Kidney epithelial cell (primary cell): Measurements from ENCODE around the gene SNRPN. TPM values are rescaled to one million over a fixed set of nuclear protein-coding genes. Genes with fewer than 3 reads are reported as not detected.
"Not testable (repeated sequence)": the region's sequence is repeated elsewhere in the genome, so short reads cannot be mapped to it uniquely, and the experiment has no call there.

ENCODE experiments used
- DNase-seq: peaks from one replicate; pipeline ENCODE4 v3.0.0-alpha.2; 2010; ENCODE audit warnings: low read depth
- H3K27me3 ChIP-seq: 2 replicates; pipeline ENCODE4 v1.6.0; 2011; ENCODE audit warnings: low read length; ENCODE audit not compliant: control insufficient read depth, insufficient read depth
- H3K36me3 ChIP-seq: 2 replicates; pipeline ENCODE4 v1.5.1; 2011; ENCODE audit warnings: low read length; ENCODE audit not compliant: control insufficient read depth, insufficient read depth
- H3K4me3 ChIP-seq: 2 replicates; pipeline ENCODE4 v1.5.1; 2011; ENCODE audit warnings: low read depth, mild to moderate bottlenecking, control low read depth, low read length
- CTCF ChIP-seq: IDR thresholded peaks from 2 replicates; pipeline ENCODE4 v1.5.1; 2011; ENCODE audit warnings: mild to moderate bottlenecking, moderate library complexity, low read length, control low read depth, inconsistent platforms; ENCODE audit not compliant: insufficient read depth, poor library complexity, severe bottlenecking
- total RNA-seq: library from RNA; depleted of rRNA; stranded (reverse); fragments of >200 nt; gene quantifications from 2 replicates; pipeline ENCODE4 v1.2.3, GENCODE V29; 2015

Gene SNRPN
- total RNA-seq = 201 and 206 TPM in 2 replicates

- no peaks in the 10 kb centered on the region for H3K36me3 ChIP-seq
- no peaks in the 10 kb centered on the region for H3K27me3 ChIP-seq
- TF ChIP-seq CTCF = no peak
- no peak for DNase-seq
- peak within 1 kb of the TSS; percentile 72 for H3K4me3 ChIP-seq
Measured at GRCh38 chr15:24954783-24955530, at the start of gene SNRPN, which contains the start of gene SNURF. TSS of gene SNRPN (plus strand) at chr15:24954987. CDS start at chr15:24974454, 19,467 bp downstream. TSS of gene SNURF (plus strand) at chr15:24954987. CDS start at chr15:24955049, 62 bp downstream.

GRCh38 chr15:24916305-24917009 lies 38.3 kb upstream of the SNRPN start:
- DNase-seq = no peak
- no peak for TF ChIP-seq CTCF
- H3K27me3 ChIP-seq = no peaks in the 10 kb centered on the region
- H3K36me3 ChIP-seq = no peaks in the 10 kb centered on the region
- H3K4me3 ChIP-seq = no peak overlapping the region

- Histone ChIP-seq H3K36me3 (no peaks in the 10 kb centered on the region), H3K27me3 (no peaks in the 10 kb centered on the region), H3K4me3 (no peak overlapping the region)
- DNase-seq = no peak
- TF ChIP-seq CTCF = no peak
Measured at GRCh38 chr15:24917431-24917830, 37.4 kb upstream of the SNRPN start.

GRCh38 chr15:24919446-24919845 lies 35.3 kb upstream of the SNRPN start:
- H3K27me3 ChIP-seq = no peaks in the 10 kb centered on the region
- DNase-seq = no peak

GRCh38 chr15:24922781-24923180 lies 32.0 kb upstream of the SNRPN start:
- not testable (repeated sequence) for H3K27me3 ChIP-seq, H3K36me3 ChIP-seq, H3K4me3 ChIP-seq, DNase-seq

More at GRCh38 chr15:24919446-24919845, 35.3 kb upstream of the SNRPN start:
- Histone ChIP-seq H3K36me3 (no peaks in the 10 kb centered on the region), H3K4me3 (no peak overlapping the region)
- no peak for TF ChIP-seq CTCF

GRCh38 chr15:24924153-24924552 lies 30.6 kb upstream of the SNRPN start:
- Histone ChIP-seq H3K4me3 (no peak overlapping the region), H3K36me3 (no peaks in the 10 kb centered on the region), H3K27me3 (no peaks in the 10 kb centered on the region)
- no peak for DNase-seq
- TF ChIP-seq CTCF = no peak
